HG03280 (cell line): Measurements from ENCODE around the gene UBE2F.
A peak's percentile ranks its signal among the peaks of the same experiment; 100 is the strongest.
"Not testable (repeated sequence)": the region's sequence is repeated elsewhere in the genome, so short reads cannot be mapped to it uniquely, and the experiment has no call there.

Experiments used
- ATAC-seq: cut with Tn5 transposase; IDR thresholded peaks from one replicate; pipeline ENCODE4 v1.9.1; 2021; ENCODE audit warnings: mild to moderate bottlenecking, moderate library complexity; ENCODE audit not compliant: unreplicated experiment

UBE2F gene

DNA sequence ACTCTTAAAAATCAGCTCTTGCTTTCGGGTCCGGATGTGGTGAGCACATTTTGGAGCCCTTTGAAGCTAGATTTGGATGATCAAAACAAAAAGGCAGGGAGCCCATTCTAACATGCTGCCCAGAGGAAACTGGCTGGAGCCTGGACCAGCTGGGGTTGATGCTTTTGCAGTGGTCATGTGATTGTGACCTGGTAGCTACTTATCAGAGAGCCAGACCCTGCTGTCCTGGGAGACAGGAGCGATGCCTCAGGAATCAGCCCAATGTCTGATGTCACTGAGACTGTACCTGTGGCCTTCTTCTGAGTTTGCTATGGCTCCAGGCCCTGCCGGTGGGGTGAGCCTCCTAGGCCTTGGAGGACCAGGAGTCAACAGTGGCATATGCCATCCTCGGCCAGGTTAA is 75.3 kb downstream of the UBE2F start:
- no peak for ATAC-seq

GRCh38 chr2:238042849-238043584 is 76.2 kb downstream of the UBE2F start:
- no peak for ATAC-seq

- no peak for ATAC-seq
Observed at GRCh38 chr2:238043851-238044250, 77.0 kb downstream of the UBE2F start.

DNA sequence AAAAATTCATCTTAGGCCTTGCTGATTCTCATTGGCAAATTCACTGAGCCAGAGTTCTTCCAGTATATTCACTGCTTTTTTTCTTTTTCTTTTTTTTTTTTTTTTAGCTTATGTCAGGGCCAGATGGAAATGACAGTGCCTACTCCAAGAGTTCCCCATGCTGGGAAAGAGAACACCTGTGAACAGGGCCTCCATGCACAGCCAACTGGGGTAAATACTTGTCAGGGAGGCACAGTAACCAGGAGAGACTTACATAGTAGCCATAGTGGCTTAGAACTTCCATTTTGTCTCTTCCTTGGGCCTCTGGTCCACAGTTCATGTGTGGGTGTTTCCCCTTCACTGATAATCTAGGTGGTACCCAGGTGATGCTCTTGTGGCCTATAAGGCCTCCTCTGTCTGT is 78.8 kb downstream of the UBE2F start:
- no peak for ATAC-seq

- no peak for ATAC-seq
Observed at GRCh38 chr2:238046725-238047270, 80.0 kb downstream of the UBE2F start.

- no peak for ATAC-seq
Observed at GRCh38 chr2:238053191-238053776, 86.5 kb downstream of the UBE2F start.

DNA sequence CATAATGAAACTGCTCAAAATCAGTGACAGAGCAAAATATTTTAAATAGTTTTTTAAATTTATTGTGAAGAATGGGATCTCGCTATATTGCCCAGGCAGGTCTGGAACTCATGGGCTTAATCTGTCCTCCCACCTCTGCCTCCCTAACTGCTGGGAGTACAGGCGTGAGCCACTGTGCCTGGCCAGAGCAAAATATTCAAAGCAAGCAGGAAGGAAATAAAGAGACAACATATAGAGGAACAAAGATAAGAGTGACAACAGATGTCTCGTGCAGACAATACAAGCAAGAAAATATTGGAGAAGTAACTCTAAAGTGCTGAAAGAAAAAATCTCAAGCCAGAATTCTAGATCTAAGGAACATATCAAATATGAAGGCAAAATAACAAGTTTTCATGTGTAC is 89.0 kb downstream of the UBE2F start:
- no peak for ATAC-seq

- not testable (repeated sequence) for ATAC-seq
Observed at GRCh38 chr2:238057696-238058575, 91.1 kb downstream of the UBE2F start.

DNA sequence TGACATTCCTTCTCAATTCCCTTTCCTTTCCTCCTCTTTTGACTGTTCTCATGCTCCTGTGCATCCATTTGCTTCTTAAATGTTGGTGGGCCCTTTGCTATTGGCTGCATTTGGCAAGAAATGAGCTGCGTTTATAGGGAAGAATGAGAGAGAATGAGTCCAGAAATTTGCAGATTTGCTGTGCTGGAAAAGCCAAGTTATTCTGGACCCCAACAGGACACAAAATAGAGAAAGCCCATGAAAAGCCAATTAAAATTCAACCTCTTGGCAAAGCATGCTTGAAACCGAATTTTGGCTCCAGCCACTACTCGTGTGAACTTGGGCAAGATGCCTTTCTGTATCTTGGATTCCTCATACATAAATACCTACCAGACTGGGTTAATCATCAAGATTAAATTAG is 92.7 kb downstream of the UBE2F start:
- no peak for ATAC-seq

GRCh38 chr2:238060096-238060541 is 93.3 kb downstream of the UBE2F start:
- ATAC-seq = no peak

DNA sequence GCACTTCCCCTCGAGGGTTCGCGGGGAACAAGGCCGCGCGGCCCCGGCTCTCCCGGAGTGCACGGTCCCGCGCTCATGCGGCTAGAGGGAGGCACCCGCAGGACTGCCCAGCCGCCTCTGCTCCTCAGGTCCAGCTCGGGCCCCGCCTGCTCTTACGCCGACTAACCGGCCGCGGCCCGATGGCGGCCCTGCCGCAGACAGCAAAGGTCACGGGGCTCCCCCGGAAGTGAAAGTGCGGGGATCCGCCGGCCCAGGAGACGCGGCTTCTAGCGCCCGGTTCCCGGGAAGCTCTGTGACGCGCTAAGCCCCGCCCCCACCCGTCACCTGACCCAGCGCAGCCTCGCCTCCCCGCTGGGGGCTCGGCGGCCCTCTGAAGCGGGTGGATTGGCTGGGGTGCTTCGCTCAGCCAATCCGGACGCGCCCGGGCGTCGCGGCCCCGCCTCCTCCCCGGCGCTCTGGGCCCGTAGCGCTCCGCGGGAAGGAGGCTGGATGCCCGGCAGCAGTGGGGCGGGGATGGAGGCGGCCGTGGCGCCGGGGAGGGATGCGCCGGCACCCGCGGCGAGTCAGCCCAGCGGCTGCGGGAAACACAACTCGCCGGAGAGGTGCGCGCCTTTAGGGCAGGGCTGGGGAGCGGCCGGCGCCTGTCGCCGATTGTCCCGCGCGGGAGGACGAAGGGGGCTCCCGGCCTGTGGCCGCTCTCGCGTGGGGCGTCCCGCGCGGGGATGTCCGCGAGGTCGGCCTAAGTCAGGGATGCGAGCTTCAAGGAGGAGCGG is 93.9 kb downstream of the UBE2F start, which contains the start of gene SCLY:
TSS of gene SCLY (plus strand) at position 460 of the 773 bp plus-strand sequence. CDS start at position 514, 54 bp downstream.
- ATAC-seq = peak; percentile 96

GRCh38 chr2:238061315-238062202 is 94.7 kb downstream of the UBE2F start:
- peak; percentile 16 for ATAC-seq

- no peak for ATAC-seq
Observed at GRCh38 chr2:238063414-238064189, 96.8 kb downstream of the UBE2F start.

DNA sequence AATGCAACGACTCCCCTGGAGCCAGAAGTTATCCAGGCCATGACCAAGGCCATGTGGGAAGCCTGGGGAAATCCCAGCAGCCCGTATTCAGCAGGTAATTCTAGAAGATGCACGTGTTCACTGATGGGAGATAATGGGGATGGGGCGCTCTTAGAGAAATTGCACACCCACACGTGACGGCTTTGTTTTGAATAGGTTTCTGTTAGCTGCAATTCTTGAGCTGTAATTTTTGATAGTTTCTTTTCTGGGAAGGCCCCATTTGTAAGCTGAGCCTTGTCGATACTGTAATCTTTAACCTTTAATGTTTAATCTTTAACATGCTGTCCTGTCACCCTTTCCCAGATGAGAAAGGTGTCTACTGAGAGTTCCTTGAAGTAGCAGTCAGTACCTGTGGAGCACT is 97.6 kb downstream of the UBE2F start:
- no peak for ATAC-seq

DNA sequence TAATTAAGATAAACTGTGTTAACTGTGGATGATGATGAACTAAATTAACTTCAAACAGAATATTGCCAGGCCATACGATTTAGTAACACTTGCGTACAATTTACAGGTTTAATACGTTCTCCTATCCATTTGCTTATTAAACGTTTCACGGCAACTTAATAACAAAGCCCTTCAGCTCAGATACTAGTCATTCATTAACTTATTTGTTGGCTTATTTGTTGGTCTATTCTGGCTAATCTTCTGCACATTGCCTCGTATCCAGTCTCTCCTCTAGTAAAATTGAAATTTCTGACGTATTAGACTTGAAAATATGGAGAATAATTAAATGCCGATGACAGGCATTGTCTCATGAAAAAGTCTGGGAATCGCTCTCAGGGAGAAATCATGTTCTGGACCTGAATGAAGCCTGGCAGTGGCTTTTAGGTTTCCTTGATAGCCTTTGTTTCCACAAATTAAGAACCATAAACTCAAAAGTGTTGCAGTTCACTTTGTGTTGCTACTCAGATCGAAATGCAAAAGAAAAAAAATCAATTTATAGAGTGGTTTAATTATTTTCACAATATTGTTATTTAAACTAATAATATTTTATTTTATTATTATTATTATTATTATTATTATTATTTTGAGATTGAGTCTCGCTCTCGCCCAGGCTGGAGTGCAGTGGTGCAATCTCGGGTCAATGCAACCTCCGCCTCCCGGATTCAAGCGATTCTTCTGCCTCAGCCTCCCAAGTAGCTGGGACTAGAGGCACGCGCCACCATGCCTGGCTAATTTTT is 98.4 kb downstream of the UBE2F start:
- no peak for ATAC-seq

GRCh38 chr2:238066218-238066617 is 99.4 kb downstream of the UBE2F start:
- ATAC-seq = no peak

DNA sequence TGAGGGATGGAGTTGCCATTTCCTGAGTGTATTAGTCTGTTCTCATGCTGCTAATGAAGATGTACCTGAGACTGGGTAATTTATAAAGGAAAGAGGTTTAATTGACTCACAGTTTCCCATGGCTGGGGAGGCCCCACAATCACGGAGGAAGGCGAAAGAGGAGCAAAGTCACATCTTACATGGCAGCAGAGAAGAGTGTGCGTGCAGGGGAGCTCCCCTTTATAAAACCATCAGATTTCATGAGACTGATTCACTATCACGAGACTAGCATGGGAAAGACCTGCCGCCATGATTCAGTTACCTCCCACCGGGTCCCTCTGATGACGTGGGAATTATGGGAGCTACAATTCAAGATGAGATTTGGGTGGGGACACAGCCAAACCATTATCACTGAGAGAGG is 99.9 kb downstream of the UBE2F start:
- not testable (repeated sequence) for ATAC-seq

DNA sequence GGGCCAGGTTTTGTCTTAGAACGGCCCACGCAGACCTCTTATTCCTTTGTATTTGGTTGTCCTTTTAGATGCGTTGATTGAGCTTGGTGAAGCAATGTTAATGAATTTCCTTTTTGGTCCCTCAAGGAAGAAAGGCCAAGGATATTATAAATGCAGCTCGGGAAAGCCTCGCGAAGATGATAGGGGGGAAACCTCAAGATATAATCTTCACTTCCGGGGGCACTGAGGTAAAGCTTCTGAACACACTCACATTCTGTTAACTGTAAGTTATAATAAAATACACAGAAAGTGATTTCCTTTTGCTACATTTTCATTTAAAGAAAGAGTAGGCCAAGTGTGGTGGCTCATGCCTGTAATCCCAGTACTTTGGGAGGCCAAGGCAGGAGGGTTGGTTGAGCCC is 101.1 kb downstream of the UBE2F start:
- ATAC-seq = no peak
